B cell (primary cell): ENCODE data around the gene DAZAP2. TPM values are rescaled to one million over a fixed set of nuclear protein-coding genes. Genes with fewer than 3 reads are reported as not detected.
A peak's percentile ranks its signal among the peaks of the same experiment; 100 is the strongest.

Experiments used
- ATAC-seq: fragments of 200-7000 bp; cut with Tn5 transposase; one replicate; pipeline ENCODE4 v1.10.0; 2021; ENCODE audit warnings: low read depth, mild to moderate bottlenecking, moderate number of reproducible peaks, moderate library complexity
- CTCF ChIA-PET: fragments of 350-600 bp; sonication (Branson Sonifier 250); formaldehyde crosslinking; loops from one replicate; lab custom pipeline; 2021; ENCODE audit warnings: antibody characterized with exemption, inconsistent platforms; lab: Charles Lee
- POLR2A ChIA-PET: fragments of 350-600 bp; sonication (Branson Sonifier 250); formaldehyde crosslinking; loops from one replicate; lab custom pipeline; 2021; ENCODE audit warnings: antibody characterized with exemption; lab: Charles Lee
- DNase-seq: peaks from one replicate; pipeline ENCODE4 v3.0.0; 2013
- H2AFZ ChIP-seq: 2 replicates; pipeline ENCODE4 v1.6.1; 2012; ENCODE audit warnings: mild to moderate bottlenecking, low read depth, low read length; ENCODE audit not compliant: insufficient read depth, poor library complexity, severe bottlenecking
- H3K27ac ChIP-seq, 2 donors: 1 replicate in 1 of 2; 2 replicates in 1 of 2; pipeline ENCODE4 v1.5.1; 2012 to 2013; ENCODE audit warnings: low read length in 2 of 2, mild to moderate bottlenecking in 2 of 2, moderate library complexity in 1 of 2
- H3K27me3 ChIP-seq, 4 experiments: fragments of 200-600 bp in 1 of 4; sonication (generic) in 1 of 4; replicated peaks in 1 of 4; 1 replicate in 2 of 4; 2 replicates in 2 of 4; pipeline versions ENCODE4 v1.6.1 to v1.7.0; 2013 to 2016; ENCODE audit warnings: low read length in 3 of 4, mild to moderate bottlenecking in 2 of 4, mixed read lengths in 1 of 4, moderate library complexity in 1 of 4; ENCODE audit not compliant: insufficient read depth in 4 of 4, control insufficient read depth in 3 of 4; ENCODE audit errors: control extremely low read depth in 1 of 4
- H3K36me3 ChIP-seq, 2 experiments: replicated peaks in 1 of 2; 1 replicate in 1 of 2; 2 replicates in 1 of 2; pipeline versions ENCODE4 v1.6.1 to v1.7.1; 2013; ENCODE audit warnings: low read length in 1 of 2; ENCODE audit not compliant: insufficient read depth in 2 of 2, control insufficient read depth in 1 of 2; ENCODE audit errors: control extremely low read depth in 1 of 2, extremely low read depth in 1 of 2
- H3K4me1 ChIP-seq, 2 donors: fragments of 200-600 bp in 1 of 2; sonication (generic) in 1 of 2; 1 replicate in 1 of 2; 2 replicates in 1 of 2; pipeline versions ENCODE4 v1.5.1 to v1.6.1; 2013 to 2017; ENCODE audit warnings: low read length in 2 of 2; ENCODE audit not compliant: control insufficient read depth in 2 of 2, insufficient read depth in 2 of 2
- H3K4me2 ChIP-seq: replicated peaks from 2 replicates; pipeline ENCODE3; 2012; ENCODE audit warnings: mild to moderate bottlenecking, low read depth, low read length; ENCODE audit not compliant: poor library complexity, severe bottlenecking
- H3K4me3 ChIP-seq, 5 experiments: fragments of 200-600 bp in 1 of 5; sonication (generic) in 1 of 5; 1 replicate in 3 of 5; 2 replicates in 2 of 5; pipeline versions ENCODE4 v1.5.1 to v1.7.0; 2011 to 2016; ENCODE audit warnings: low read length in 4 of 5, mild to moderate bottlenecking in 4 of 5, low read depth in 2 of 5, control low read depth in 1 of 5, moderate library complexity in 1 of 5; ENCODE audit not compliant: insufficient read depth in 1 of 5; ENCODE audit errors: control extremely low read depth in 1 of 5, extremely low read depth in 1 of 5
- H3K79me2 ChIP-seq: fragments of 200-600 bp; sonication (generic); one replicate; pipeline ENCODE4 v1.6.0; 2016; ENCODE audit warnings: low read length; ENCODE audit not compliant: control insufficient read depth, insufficient read depth
- H3K9ac ChIP-seq: fragments of 200-600 bp; sonication (generic); 2 replicates; pipeline ENCODE4 v1.6.1; 2017; ENCODE audit warnings: mild to moderate bottlenecking, low read length, moderate library complexity
- H3K9me3 ChIP-seq, 3 donors: one replicate each; pipeline versions ENCODE4 v1.6.1 to v1.7.1; 2013; ENCODE audit warnings: low read length in 2 of 3; ENCODE audit not compliant: control insufficient read depth in 2 of 3, insufficient read depth in 1 of 3; ENCODE audit errors: control extremely low read depth in 1 of 3
- H4K20me1 ChIP-seq: 2 replicates; pipeline ENCODE4 v1.6.0; 2012; ENCODE audit warnings: mild to moderate bottlenecking, low read length; ENCODE audit not compliant: insufficient read depth, control insufficient read depth, poor library complexity, severe bottlenecking
- H3K27ac Mint-ChIP-seq: one replicate; pipeline ENCODE4 v1.8.0; 2021; ENCODE audit warnings: mixed read lengths
- H3K27me3 Mint-ChIP-seq: one replicate; pipeline ENCODE4 v1.8.0; 2021; ENCODE audit warnings: mixed read lengths
- H3K4me1 Mint-ChIP-seq: one replicate; pipeline ENCODE4 v1.8.0; 2021; ENCODE audit warnings: mixed read lengths
- H3K4me3 Mint-ChIP-seq: one replicate; pipeline ENCODE4 v1.8.0; 2021; ENCODE audit warnings: mixed read lengths
- H3K9me3 Mint-ChIP-seq: one replicate; pipeline ENCODE4 v1.8.0; 2022; ENCODE audit warnings: mixed read lengths; ENCODE audit not compliant: insufficient read depth
- EZH2 ChIP-seq: IDR thresholded peaks from 2 replicates; pipeline ENCODE4 v1.6.1; 2012; ENCODE audit warnings: borderline replicate concordance, low read depth, mild to moderate bottlenecking, moderate library complexity, low read length; ENCODE audit not compliant: insufficient read depth, poor library complexity, severe bottlenecking
- WGBS: methylation state at CpG from one replicate; pipeline ENCODE4 v1.1.5; 2013; ENCODE audit warnings: missing lambda C conversion rate; ENCODE audit not compliant: insufficient coverage; 5-methylcytosine and 5-hydroxymethylcytosine counted together
- intact Hi-C: fragments of 100-400 bp; cut with micrococcal nuclease; formaldehyde crosslinking; loops from one replicate; pipeline ENCODE4 v1.10.0; 2022
- polyA plus RNA-seq: library from polyadenylated mRNA; depleted of rRNA; stranded (reverse); fragments of >200 nt; gene quantifications from 2 replicates; pipeline ENCODE4 v1.2.3, GENCODE V29; 2012
- total RNA-seq, 2 donors: library from RNA; stranded (reverse); fragments of 120-200 nt in 1 of 2; gene quantifications; 1 replicate in 1 of 2; 2 replicates in 1 of 2; pipeline versions ENCODE4 v1.2.3 to v1.2.4, GENCODE V29; 2013 to 2022
- TF ChIP-seq, protein P1 (sequence below): fragments of 200-600 bp; IDR thresholded peaks from one replicate; pipeline ENCODE4 v1.8.0; 2022; ENCODE audit warnings: antibody characterized with exemption, mild to moderate bottlenecking

The DAZAP2 gene
- total and polyA plus RNA-seq, 2 donors (not counting 1 experiment from before 2014, with no cell fraction given), result 233 to 620 TPM

- ChIA-PET POLR2A (interaction anchor here (0.5 to 3.4 kb wide), 20 partner anchors 8 to 1841 kb away, joined by 3 to 70 read pairs (median 4); partner anchors contain the start of genes ATF1, BIN2, COX14 and CSRNP2), CTCF (interaction anchor here (0.6 to 2.8 kb wide), 8 partner anchors 10 to 103 kb away, joined by 3 to 20 read pairs (median 3); partner anchors contain the start of genes POU6F1 and SMAGP)
- peak overlapping the region; percentile 72 for H2AFZ ChIP-seq
- peak overlapping the region; percentile 100 for H3K9ac ChIP-seq
- intact Hi-C loops, result loop anchor here (1.0 to 5.0 kb wide), 6 partner anchors 20 to 155 kb away; partner anchors contain the start of genes BIN2, CSRNP2, POU6F1 and SMAGP
- H3K4me2 ChIP-seq, result peak overlapping the region; percentile 76
- H3K36me3 ChIP-seq, result peaks cover 2 to 29% of the 10 kb centered on the region in 2 experiments
- WGBS, result 11% methylated on average over 10 of the region's 10 CpGs
- peaks cover 27% of the 10 kb centered on the region for H3K79me2 ChIP-seq
- H3K4me1 ChIP-seq, result peaks cover 23 to 34% of the 10 kb centered on the region in 2 donors
- TF ChIP-seq EZH2, result no peak
- TF ChIP-seq, protein P1, sequence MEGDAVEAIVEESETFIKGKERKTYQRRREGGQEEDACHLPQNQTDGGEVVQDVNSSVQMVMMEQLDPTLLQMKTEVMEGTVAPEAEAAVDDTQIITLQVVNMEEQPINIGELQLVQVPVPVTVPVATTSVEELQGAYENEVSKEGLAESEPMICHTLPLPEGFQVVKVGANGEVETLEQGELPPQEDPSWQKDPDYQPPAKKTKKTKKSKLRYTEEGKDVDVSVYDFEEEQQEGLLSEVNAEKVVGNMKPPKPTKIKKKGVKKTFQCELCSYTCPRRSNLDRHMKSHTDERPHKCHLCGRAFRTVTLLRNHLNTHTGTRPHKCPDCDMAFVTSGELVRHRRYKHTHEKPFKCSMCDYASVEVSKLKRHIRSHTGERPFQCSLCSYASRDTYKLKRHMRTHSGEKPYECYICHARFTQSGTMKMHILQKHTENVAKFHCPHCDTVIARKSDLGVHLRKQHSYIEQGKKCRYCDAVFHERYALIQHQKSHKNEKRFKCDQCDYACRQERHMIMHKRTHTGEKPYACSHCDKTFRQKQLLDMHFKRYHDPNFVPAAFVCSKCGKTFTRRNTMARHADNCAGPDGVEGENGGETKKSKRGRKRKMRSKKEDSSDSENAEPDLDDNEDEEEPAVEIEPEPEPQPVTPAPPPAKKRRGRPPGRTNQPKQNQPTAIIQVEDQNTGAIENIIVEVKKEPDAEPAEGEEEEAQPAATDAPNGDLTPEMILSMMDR, result no peak
- H3K9me3 ChIP-seq, result peaks cover 0 to 3% (median 0%) of the 10 kb centered on the region in 3 donors
- peaks cover 39% of the 10 kb centered on the region for H3K4me1 Mint-ChIP-seq
- H3K9me3 Mint-ChIP-seq, result no peaks in the 10 kb centered on the region
- ATAC-seq (peak; percentile 1), DNase-seq (no peak)
- no peaks in the 10 kb centered on the region for H3K27me3 Mint-ChIP-seq
- no peaks in the 10 kb centered on the region for H3K27me3 ChIP-seq
- H3K4me3 Mint-ChIP-seq, result peak overlapping the region; percentile 93
- H3K27ac Mint-ChIP-seq, result peak overlapping the region; percentile 100
- peaks cover 37% of the 10 kb centered on the region for H4K20me1 ChIP-seq
- peak overlapping the region; percentile 69 to 100 (median 100) for H3K4me3 ChIP-seq
- peak overlapping the region in 1 of 2 donors; percentile 100 for H3K27ac ChIP-seq
Measured at GRCh38 chr12:51238037-51238509, 553 bp upstream of the DAZAP2 start.

- H3K36me3 ChIP-seq, result peaks cover 2 to 53% of the 10 kb centered on the region in 2 experiments
- peak overlapping the region in 1 of 2 donors; percentile 15 for H3K27ac ChIP-seq
- no peaks in the 10 kb centered on the region for H3K9me3 Mint-ChIP-seq
- peaks cover 27% of the 10 kb centered on the region for H3K79me2 ChIP-seq
- H3K4me1 Mint-ChIP-seq, result peaks cover 49% of the 10 kb centered on the region
- H3K27ac Mint-ChIP-seq, result peak overlapping the region; percentile 20
- no peak overlapping the region for H2AFZ ChIP-seq
- peak overlapping the region; percentile 76 for H3K4me2 ChIP-seq
- no peak for TF ChIP-seq EZH2
- TF ChIP-seq, protein P1, result no peak
- H3K4me3 ChIP-seq, result no peak overlapping the region
- POLR2A ChIA-PET, result interaction anchor here (0.6 to 3.4 kb wide), 2 partner anchors 27 to 29 kb away, joined by 3 to 16 read pairs; partner anchors contain the start of gene SMAGP
- H3K27me3 ChIP-seq, result no peaks in the 10 kb centered on the region
- CTCF ChIA-PET, result interaction anchor here (1.2 to 2.0 kb wide), 3 partner anchors 22 to 101 kb away, joined by 3 to 8 read pairs (median 5); partner anchors contain the start of gene POU6F1
- no peak for ATAC-seq
- peaks cover 25 to 38% of the 10 kb centered on the region in 2 donors for H3K4me1 ChIP-seq
- H4K20me1 ChIP-seq, result peaks cover 45% of the 10 kb centered on the region
- H3K9ac ChIP-seq, result no peak overlapping the region
- peak overlapping the region; percentile 93 for H3K4me3 Mint-ChIP-seq
- no peaks in the 10 kb centered on the region for H3K9me3 ChIP-seq
- 80% methylated on average over 1 of the region's 2 CpGs for WGBS
- intact Hi-C loops, result loop anchor here (10.0 kb wide), 1 partner anchor 476 kb away; the partner anchor contains the start of gene ATF1
- no peak for DNase-seq
- no peaks in the 10 kb centered on the region for H3K27me3 Mint-ChIP-seq
Measured at GRCh38 chr12:51240971-51241370, 2.3 kb downstream of the DAZAP2 start.
